ENCODE results near the gene ELP5.

The ELP5 gene

GRCh38 chr17:7281074-7281952 lies 29.3 kb downstream of the ELP5 start, which contains the start of gene SLC2A4 (continued):
- TF ChIP-seq KLF17 (tag by site-specific recombination; IDR thresholded peaks at IDR 0.05) (0 out of 2 replicates have a peak, but pooled peaks have one; percentile 24), ZNF701 (tag by site-specific recombination; IDR thresholded peaks at IDR 0.05) (no peak), ZFHX2 (tag by site-specific recombination; conservative IDR thresholded peaks at IDR 0.05) (peak; percentile 76), ZNF24 (tag by site-specific recombination; IDR thresholded peaks at IDR 0.05) (no peak), ZNF148 (tag by site-specific recombination; IDR thresholded peaks at IDR 0.05; ENCODE audit: borderline replicate concordance) (no peak), IKZF3 (tag by site-specific recombination; IDR thresholded peaks at IDR 0.05) (peak; percentile 81), ZNF600 (tag by site-specific recombination; IDR thresholded peaks at IDR 0.05) (peak; percentile 33), ZNF324 (tag by site-specific recombination; IDR thresholded peaks at IDR 0.05) (0 out of 2 replicates have a peak, but pooled peaks have one; percentile 25), ZNF623 (tag by site-specific recombination; IDR thresholded peaks at IDR 0.05) (no peak), ZBTB7A (tag by site-specific recombination; IDR thresholded peaks at IDR 0.05; ENCODE audit: low read depth) (0 out of 2 replicates have a peak, but pooled peaks have one; percentile 49), HOXC10 (CRISPR knock-in tag; IDR thresholded peaks at IDR 0.05) (0 out of 2 replicates have a peak, but pooled peaks have one; percentile 3), ZNF121 (tag by site-specific recombination; IDR thresholded peaks at IDR 0.05) (peak; percentile 72; the same call in 1 of the 2 replicates), KLF8 (tag by site-specific recombination; IDR thresholded peaks at IDR 0.05) (peak; percentile 81), SCRT2 (tag by site-specific recombination; IDR thresholded peaks at IDR 0.05) (peak; percentile 0; the same call in 1 of the 2 replicates), ZNF335 (tag by site-specific recombination; conservative IDR thresholded peaks at IDR 0.05) (peak; percentile 63)
- TF ChIP-seq, protein P1, sequence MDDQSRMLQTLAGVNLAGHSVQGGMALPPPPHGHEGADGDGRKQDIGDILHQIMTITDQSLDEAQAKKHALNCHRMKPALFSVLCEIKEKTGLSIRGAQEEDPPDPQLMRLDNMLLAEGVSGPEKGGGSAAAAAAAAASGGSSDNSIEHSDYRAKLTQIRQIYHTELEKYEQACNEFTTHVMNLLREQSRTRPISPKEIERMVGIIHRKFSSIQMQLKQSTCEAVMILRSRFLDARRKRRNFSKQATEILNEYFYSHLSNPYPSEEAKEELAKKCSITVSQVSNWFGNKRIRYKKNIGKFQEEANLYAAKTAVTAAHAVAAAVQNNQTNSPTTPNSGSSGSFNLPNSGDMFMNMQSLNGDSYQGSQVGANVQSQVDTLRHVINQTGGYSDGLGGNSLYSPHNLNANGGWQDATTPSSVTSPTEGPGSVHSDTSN (CRISPR knock-in tag; IDR thresholded peaks at IDR 0.05), result no peak
- TF ChIP-seq, protein P2, sequence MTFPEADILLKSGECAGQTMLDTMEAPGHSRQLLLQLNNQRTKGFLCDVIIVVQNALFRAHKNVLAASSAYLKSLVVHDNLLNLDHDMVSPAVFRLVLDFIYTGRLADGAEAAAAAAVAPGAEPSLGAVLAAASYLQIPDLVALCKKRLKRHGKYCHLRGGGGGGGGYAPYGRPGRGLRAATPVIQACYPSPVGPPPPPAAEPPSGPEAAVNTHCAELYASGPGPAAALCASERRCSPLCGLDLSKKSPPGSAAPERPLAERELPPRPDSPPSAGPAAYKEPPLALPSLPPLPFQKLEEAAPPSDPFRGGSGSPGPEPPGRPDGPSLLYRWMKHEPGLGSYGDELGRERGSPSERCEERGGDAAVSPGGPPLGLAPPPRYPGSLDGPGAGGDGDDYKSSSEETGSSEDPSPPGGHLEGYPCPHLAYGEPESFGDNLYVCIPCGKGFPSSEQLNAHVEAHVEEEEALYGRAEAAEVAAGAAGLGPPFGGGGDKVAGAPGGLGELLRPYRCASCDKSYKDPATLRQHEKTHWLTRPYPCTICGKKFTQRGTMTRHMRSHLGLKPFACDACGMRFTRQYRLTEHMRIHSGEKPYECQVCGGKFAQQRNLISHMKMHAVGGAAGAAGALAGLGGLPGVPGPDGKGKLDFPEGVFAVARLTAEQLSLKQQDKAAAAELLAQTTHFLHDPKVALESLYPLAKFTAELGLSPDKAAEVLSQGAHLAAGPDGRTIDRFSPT (tag by site-specific recombination; IDR thresholded peaks at IDR 0.05), result no peak
